H1 (cell line): ENCODE measurements around the gene PSAP. TPM values are rescaled to one million over a fixed set of nuclear protein-coding genes. Genes with fewer than 3 reads are reported as not detected.
A peak's percentile ranks its signal among the peaks of the same experiment; 100 is the strongest.

Experiments used
- BRCA1 ChIP-seq: IDR thresholded peaks from 2 replicates; pipeline ENCODE4 v1.6.1; 2012; ENCODE audit warnings: low read depth, low read length, improper control_type of control experiment
- CHD1 ChIP-seq: IDR thresholded peaks from 2 replicates; pipeline ENCODE4 v1.6.1; 2012; ENCODE audit warnings: low read depth, low read length, improper control_type of control experiment
- CREB1 ChIP-seq: IDR thresholded peaks from 2 replicates; pipeline ENCODE4 v1.6.1; 2012; ENCODE audit warnings: inconsistent platforms
- EGR1 ChIP-seq: IDR thresholded peaks from 2 replicates; pipeline ENCODE4 v1.6.1; 2011; ENCODE audit warnings: low read depth, low read length, borderline replicate concordance
- EP300 ChIP-seq, 2 experiments: IDR thresholded peaks; 1 replicate in 1 of 2; 2 replicates in 1 of 2; pipeline ENCODE4 v1.6.1; 2011 to 2012; ENCODE audit warnings: low read depth in 2 of 2, low read length in 2 of 2, mild to moderate bottlenecking in 2 of 2, borderline replicate concordance in 1 of 2, inconsistent platforms in 1 of 2, moderate library complexity in 1 of 2
- FOSL1 ChIP-seq: IDR thresholded peaks from 2 replicates; pipeline ENCODE4 v1.6.1; 2011; ENCODE audit warnings: mild to moderate bottlenecking, low read depth, low read length, moderate library complexity; ENCODE audit not compliant: insufficient read depth
- HDAC2 ChIP-seq, 2 experiments: fragments of 300-600 bp in 1 of 2; sonication (generic) in 1 of 2; IDR thresholded peaks; 2 replicates each; pipeline ENCODE4 v1.6.1; 2011 to 2012; ENCODE audit warnings: low read depth in 2 of 2, low read length in 2 of 2, mild to moderate bottlenecking in 2 of 2, moderate library complexity in 2 of 2, borderline replicate concordance in 1 of 2, inconsistent platforms in 1 of 2
- KDM4A ChIP-seq: IDR thresholded peaks from one replicate; pipeline ENCODE4 v1.7.1; 2012; ENCODE audit warnings: low read depth, mild to moderate bottlenecking, moderate library complexity, low read length, inconsistent platforms; ENCODE audit not compliant: severe bottlenecking
- NRF1 ChIP-seq: IDR thresholded peaks from 2 replicates; pipeline ENCODE4 v1.6.1; 2011; ENCODE audit warnings: mild to moderate bottlenecking, low read depth, low read length, improper control_type of control experiment
- RAD21 ChIP-seq, 2 experiments: IDR thresholded peaks in 1 of 2; conservative IDR thresholded peaks in 1 of 2; 2 replicates each; pipeline ENCODE4 v1.6.1; 2011; ENCODE audit warnings: low read depth in 2 of 2, low read length in 2 of 2, improper control_type of control experiment in 1 of 2, inconsistent platforms in 1 of 2, mild to moderate bottlenecking in 1 of 2, moderate library complexity in 1 of 2
- RNF2 ChIP-seq: fragments of 200-900, 300-1000 bp; sonication (generic); IDR thresholded peaks from 2 replicates; pipeline ENCODE4 v1.7.1; 2016; ENCODE audit warnings: borderline replicate concordance, low read depth, mild to moderate bottlenecking, antibody characterized with exemption, low read length; ENCODE audit not compliant: poor library complexity, severe bottlenecking; ENCODE audit errors: missing control alignments
- SUZ12 ChIP-seq: fragments of 200-600 bp; sonication (generic); IDR thresholded peaks from 2 replicates; pipeline ENCODE4 v1.6.1; 2012; ENCODE audit warnings: mild to moderate bottlenecking, inconsistent platforms, low read length, moderate library complexity, mixed read lengths
- TAF7 ChIP-seq: optimal IDR thresholded peaks from 2 replicates; pipeline ENCODE3; 2011; ENCODE audit warnings: low read depth, mild to moderate bottlenecking, inconsistent platforms, low read length, moderate library complexity, borderline replicate concordance
- YY1 ChIP-seq: IDR thresholded peaks from 2 replicates; pipeline ENCODE4 v1.6.1; 2011; ENCODE audit warnings: low read depth, mild to moderate bottlenecking, low read length
- ZNF274 ChIP-seq: IDR thresholded peaks from 2 replicates; pipeline ENCODE4 v1.7.0; 2012; ENCODE audit warnings: low read length, borderline replicate concordance; ENCODE audit errors: extremely low read depth
- polyA plus RNA-seq, 7 experiments: library from polyadenylated mRNA; depleted of rRNA in 3 of 7; stranded (reverse) in 5 of 7; unstranded in 2 of 7; fragments of >200 nt in 5 of 7; fragments of 200-250 nt in 2 of 7; gene quantifications; 1 replicate in 5 of 7; 2 replicates in 1 of 7; 4 replicates in 1 of 7; pipeline versions ENCODE4 v1.2.1 to v1.2.3, GENCODE V29; 2011 to 2013; ENCODE audit warnings: missing spikeins in 2 of 7, mixed read lengths in 2 of 7
- total RNA-seq: library from RNA; stranded (reverse); fragmentation: NEBNext Ultra II Directional; extraction: Animal tissue kit (Norgen Biotek cat#: 25700); gene quantifications from 2 replicates; pipeline ENCODE4 v1.2.1, GENCODE V29; 2021
- TF ChIP-seq, protein P1 (sequence below), 3 experiments: IDR thresholded peaks; 1 replicate in 2 of 3; 2 replicates in 1 of 3; pipeline versions ENCODE4 v1.5.1 to v1.6.1; 2011; ENCODE audit warnings: low read length in 3 of 3, mild to moderate bottlenecking in 3 of 3, inconsistent platforms in 2 of 3, low read depth in 1 of 3, moderate library complexity in 1 of 3; ENCODE audit not compliant: insufficient read depth in 1 of 3; ENCODE audit errors: control extremely low read depth in 1 of 3
- TF ChIP-seq, protein P2 (sequence below): IDR thresholded peaks from 2 replicates; pipeline ENCODE4 v1.6.1; 2012; ENCODE audit warnings: low read length, inconsistent platforms

PSAP gene
- total and polyA plus RNA-seq, 2 of the 8 experiments (the other 6 are each of a cell fraction or from before 2014, with no cell fraction given): 386 to 504 TPM

DNA sequence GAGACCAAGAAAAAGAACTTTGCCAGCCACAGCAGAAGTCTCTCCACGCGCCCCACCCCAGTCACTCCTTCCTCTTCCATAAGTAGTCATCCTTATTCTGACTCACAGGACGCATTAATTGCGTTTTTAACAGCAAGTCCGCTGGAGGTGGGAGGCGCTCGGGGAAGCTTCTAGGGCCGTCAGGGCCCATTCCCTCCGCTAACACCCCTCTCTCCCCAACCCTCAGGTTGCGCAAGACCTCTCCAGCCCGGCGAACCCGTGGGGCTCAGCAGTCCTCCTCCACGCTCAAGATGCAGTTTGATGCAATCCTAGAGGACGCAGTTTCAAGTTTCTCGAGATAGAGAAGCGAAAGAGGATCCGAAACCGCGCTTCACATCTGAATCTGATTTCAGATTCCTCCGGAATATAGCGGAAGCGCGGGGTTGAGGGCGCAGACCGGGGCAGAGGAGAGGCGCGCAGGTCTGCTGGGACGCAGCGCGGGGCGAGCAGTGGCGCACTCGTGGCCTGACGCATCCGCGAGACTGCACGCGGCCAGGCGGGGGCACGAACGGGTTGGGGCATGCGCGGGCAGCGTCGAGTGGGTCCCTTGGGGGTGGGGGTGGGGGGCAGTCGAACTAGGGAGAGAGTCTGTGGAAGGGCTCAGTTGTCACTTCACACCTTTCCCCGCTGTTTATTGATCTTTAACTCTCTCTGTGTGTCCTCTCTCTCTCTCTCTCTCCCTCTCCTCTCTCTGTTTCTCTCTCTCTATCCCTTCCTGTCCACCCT is 37.8 kb upstream of the PSAP start (continued):
- TF ChIP-seq, protein P1, sequence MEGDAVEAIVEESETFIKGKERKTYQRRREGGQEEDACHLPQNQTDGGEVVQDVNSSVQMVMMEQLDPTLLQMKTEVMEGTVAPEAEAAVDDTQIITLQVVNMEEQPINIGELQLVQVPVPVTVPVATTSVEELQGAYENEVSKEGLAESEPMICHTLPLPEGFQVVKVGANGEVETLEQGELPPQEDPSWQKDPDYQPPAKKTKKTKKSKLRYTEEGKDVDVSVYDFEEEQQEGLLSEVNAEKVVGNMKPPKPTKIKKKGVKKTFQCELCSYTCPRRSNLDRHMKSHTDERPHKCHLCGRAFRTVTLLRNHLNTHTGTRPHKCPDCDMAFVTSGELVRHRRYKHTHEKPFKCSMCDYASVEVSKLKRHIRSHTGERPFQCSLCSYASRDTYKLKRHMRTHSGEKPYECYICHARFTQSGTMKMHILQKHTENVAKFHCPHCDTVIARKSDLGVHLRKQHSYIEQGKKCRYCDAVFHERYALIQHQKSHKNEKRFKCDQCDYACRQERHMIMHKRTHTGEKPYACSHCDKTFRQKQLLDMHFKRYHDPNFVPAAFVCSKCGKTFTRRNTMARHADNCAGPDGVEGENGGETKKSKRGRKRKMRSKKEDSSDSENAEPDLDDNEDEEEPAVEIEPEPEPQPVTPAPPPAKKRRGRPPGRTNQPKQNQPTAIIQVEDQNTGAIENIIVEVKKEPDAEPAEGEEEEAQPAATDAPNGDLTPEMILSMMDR (IDR thresholded peaks at IDR 0.05; ENCODE audit: control extremely low read depth in 1 of 3, insufficient read depth in 1 of 3, low read depth in 1 of 3, low read length in 3 of 3): no peak
- TF ChIP-seq ZNF274: no peak
- TF ChIP-seq RAD21 (IDR thresholded peaks at IDR 0.05 in 1 of 2, conservative IDR thresholded peaks at IDR 0.05 in 1 of 2; ENCODE audit: low read depth in 2 of 2, low read length in 2 of 2): no peak; a peak in 1 of 4 replicates
- TF ChIP-seq SUZ12: peak; percentile 66
- TF ChIP-seq CHD1: no peak
- TF ChIP-seq EP300 (IDR thresholded peaks at IDR 0.05; ENCODE audit: borderline replicate concordance in 1 of 2, low read depth in 2 of 2, low read length in 2 of 2): no peak
- no peak for TF ChIP-seq BRCA1
- no peak for TF ChIP-seq NRF1
- TF ChIP-seq KDM4A: peak; percentile 52
- no peak for TF ChIP-seq TAF7
- no peak for TF ChIP-seq FOSL1
- no peak for TF ChIP-seq HDAC2 (IDR thresholded peaks at IDR 0.05; ENCODE audit: borderline replicate concordance in 1 of 2, low read depth in 2 of 2, low read length in 2 of 2)
- peak; percentile 38; the same call in 1 of the 2 replicates for TF ChIP-seq CREB1
- TF ChIP-seq RNF2: no peak
- TF ChIP-seq EGR1: no peak
- no peak for TF ChIP-seq YY1
- TF ChIP-seq, protein P2, sequence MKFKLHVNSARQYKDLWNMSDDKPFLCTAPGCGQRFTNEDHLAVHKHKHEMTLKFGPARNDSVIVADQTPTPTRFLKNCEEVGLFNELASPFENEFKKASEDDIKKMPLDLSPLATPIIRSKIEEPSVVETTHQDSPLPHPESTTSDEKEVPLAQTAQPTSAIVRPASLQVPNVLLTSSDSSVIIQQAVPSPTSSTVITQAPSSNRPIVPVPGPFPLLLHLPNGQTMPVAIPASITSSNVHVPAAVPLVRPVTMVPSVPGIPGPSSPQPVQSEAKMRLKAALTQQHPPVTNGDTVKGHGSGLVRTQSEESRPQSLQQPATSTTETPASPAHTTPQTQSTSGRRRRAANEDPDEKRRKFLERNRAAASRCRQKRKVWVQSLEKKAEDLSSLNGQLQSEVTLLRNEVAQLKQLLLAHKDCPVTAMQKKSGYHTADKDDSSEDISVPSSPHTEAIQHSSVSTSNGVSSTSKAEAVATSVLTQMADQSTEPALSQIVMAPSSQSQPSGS: no peak
